GM21447 (cell line): ENCODE data around the gene TDRD12.
"Not testable (repeated sequence)": the region's sequence is repeated elsewhere in the genome, so short reads cannot be mapped to it uniquely, and the experiment has no call there.

Experiments
- ATAC-seq: cut with Tn5 transposase; IDR thresholded peaks from one replicate; pipeline ENCODE4 v1.9.1; 2021; ENCODE audit not compliant: unreplicated experiment

Gene TDRD12

DNA sequence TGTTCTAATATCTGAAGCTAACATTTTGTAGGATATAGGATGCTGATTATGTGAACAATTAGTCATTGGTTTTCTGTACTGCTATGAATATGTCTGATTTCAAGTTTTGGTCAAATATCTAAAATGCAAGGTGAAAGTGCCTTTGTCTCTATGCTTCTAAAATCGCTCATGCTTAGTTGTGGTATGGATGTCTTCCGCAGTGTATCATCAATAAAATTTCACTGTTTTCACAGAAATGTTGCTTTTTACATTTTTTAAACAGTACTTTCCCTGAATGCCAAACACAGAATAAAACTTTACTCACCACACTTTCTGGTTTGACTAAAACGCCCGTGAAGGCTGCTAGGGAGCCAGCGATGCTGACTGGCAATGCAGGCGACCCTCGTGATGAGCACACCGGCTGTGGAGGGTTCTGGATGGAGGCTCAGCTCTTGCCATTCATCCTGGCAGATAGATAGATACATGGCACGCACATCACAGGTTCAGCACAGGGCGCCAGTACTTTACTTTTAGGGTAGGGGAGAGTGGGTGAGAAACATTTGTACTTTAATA, 109.9 kb downstream of the TDRD12 start:
- ATAC-seq, result no peak

DNA sequence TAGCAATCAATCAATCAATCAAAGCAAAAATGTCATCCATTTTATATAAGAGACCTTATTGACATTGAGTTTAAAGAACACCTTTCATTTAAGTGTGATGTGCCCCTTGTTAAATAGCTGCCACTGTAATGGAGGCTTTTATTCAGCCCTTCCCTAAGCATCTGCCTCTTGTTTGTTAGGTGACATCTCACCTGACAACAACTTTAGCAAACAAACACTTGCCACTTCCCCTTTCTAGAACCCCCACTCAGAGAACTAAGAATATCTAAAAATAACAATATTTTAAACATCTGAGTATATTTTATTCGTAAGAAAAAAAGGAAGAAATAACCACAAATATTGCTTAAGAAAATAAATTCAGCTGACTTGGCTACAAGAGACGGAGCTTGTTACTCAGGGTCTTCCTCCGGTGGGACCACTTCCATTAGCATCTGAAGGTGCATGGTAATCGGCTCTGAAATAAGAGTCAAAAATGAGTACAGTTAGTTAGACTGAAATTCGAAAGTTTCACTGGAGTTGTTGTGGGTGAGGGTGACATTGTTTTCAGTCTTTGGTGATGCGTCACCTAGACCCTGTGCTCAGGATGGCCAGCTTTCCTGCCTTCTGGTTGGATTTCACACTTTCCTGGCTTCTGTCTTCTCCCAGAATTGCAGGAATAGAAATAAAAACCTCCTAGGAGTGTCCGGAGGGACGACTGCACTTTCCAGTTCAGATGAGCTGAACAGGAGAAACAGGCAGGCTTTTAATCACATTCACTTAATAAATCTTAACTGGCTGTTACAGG, 110.9 kb downstream of the TDRD12 start:
- ATAC-seq, result no peak

DNA sequence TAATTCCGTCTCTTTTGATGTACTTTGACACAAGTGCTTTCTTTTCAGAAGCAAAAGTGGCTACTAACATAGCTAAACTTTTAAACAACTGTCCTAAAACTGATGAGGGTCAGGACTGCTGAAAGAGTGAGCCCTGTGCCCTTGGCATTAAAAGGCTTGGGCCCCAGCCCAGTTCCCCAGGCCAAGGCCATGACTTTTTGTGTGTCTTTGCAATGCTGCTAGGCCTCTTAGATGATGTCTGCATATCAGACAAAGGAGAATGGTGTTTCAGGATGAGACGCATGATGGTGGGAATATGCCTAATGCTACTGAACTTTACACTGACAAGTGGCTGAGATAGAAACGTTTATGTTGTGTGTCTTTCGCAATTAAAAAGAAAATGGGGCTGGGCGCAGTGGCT, 112.0 kb downstream of the TDRD12 start:
- no peak for ATAC-seq

DNA sequence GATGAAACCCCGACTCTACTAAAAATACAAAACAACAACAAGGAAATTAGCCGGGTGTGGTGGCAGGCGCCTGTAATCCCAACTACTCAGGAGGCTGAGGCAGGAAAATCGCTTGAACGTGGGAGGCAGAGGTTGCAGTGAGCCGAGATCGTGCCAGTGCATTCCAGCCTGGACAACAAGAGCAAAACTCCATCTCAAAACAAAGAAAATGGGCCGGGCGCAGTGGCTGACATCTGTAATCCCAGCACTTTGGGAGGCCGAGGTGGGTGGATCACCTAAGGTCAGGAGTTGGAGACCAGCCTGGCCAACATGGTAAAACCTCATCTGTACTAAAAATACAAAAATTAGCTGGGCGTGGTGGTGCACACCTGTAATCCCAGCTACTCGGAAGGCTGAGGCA, 112.5 kb downstream of the TDRD12 start:
- ATAC-seq, result not testable (repeated sequence)

DNA sequence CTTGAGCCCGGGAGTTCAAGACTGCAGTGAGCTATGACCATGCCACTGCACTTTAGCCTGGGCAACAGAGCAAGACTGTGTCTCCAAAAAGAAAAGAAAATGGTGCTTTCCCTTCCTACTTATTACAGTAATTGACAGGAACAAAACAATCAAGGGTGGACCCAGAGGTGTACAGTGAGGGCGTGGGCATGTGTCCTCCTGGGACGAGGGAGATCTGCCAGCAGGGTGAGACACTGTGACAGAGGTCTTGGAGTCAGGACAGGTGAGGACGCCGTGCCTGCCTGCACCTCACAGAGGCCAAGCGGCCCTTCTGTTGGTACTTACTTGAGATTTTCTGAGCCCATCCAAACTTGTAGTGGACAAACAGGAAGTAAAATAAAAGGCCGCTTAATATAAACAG, 113.3 kb downstream of the TDRD12 start:
- ATAC-seq, result not testable (repeated sequence)

DNA sequence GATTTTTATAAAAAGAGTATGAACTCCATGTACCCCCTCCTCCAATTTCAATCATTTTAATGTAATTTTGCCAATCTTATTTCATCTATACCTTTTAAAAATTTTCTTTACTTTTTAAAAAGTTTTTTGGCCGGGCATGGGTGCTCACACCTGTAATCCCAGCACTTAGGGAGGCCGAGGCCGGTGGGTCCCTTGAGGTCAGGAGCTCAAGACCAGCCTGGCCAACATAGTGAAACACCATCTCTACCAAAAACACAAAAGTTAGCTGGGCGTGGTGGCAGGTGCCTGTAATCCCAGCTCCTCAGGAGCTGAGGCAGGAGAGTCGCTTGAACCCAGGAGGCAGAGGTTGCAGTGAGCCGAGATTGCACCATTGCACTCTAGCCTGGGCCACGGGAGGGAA, 113.8 kb downstream of the TDRD12 start:
- not testable (repeated sequence) for ATAC-seq

DNA sequence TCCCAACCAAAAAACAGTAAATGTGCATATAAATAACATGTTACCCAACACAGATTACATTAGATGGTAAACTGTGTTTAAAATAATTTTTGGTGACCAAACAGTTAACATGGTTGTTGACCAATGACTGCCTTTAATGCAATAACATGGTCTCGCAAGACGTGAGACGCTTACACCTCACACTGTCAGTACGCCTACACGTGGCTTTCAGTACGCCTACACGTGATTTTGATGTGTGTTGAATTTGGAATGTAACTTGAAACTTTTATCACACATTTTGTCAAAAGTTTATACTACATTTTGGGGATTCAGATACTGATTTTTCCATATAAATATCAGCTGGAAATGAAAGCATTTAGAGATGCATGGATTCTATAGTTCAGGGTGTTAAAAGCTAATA, 118.0 kb downstream of the TDRD12 start:
- ATAC-seq, result no peak

DNA sequence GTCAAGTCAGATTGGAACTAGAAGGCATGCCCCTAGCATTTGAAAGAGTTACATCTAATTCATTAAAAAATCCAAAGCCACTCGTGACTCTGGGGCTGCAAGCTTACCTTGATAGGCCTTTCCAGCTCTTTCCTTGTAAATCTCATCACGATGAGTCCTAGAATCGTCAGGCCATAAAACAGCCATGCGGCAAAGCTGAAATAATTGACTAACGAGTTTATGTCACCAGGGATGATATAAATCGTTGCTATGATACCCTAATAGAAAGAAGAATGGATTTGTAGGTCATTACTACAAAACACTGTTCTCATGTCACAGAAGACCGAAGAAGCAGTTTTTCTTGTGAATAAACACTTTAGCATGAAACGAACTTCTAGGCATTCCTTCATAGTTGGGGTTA, 122.5 kb downstream of the TDRD12 start:
- no peak for ATAC-seq

DNA sequence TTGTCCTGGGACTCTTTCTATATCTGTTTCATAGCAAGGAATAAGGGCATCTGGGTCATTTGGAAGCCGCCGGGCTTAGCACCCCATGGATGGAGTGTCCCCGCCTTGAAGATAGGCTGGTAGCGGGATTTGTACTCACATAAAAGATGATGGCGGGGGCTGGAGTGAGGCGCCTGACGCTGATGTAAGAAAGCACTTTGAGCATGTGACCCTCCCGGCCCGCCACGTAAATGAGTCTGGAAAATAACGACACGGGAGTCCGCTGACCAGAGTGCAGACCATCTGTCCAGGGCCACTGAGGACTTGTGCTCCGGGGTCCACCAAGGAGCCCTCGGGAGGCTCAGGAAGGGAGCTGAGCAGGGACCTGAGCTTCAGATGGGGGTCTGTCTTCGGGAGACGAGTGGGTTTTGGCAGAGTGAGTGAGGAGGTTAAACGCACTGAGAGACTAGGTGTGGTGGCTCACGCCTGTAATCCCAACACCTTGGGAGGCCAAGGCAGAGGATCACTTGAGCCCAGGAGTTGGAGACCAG, 124.2 kb downstream of the TDRD12 start:
- ATAC-seq, result no peak

DNA sequence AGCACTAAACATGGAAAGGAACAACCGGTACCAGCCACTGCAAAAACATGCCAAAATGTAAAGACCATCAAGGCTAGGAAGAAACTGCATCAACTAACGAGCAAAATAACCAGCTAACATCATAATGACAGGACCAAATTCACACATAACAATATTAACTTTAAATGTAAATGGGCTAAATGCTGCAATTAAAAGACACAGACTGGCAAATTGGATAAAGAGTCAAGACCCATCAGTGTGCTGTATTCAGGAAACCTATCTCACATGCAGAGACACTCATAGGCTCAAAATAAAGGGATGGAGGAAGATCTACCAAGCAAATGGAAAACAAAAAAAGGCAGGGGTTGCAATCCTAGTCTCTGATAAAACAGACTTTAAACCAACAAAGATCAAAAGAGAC, 128.5 kb downstream of the TDRD12 start:
- ATAC-seq, result not testable (repeated sequence)

DNA sequence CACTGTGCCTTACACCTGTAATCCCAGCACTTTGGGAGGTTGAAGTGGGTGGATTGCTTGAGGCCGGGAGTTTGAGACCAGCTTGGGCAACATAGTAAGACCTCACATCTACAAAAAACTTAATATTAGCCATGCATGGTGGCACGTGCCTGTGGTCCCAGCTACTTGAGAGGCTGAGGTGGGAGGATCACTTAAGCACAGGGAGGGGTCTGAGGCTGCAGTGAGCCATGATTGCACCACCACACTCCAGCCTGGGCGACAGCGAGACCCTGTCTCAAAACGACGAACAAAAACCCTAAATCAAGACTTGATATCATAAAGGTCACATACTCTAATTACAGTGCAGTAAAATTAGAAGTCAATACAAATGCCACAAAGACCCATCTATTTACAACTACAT, 132.6 kb downstream of the TDRD12 start:
- no peak for ATAC-seq

DNA sequence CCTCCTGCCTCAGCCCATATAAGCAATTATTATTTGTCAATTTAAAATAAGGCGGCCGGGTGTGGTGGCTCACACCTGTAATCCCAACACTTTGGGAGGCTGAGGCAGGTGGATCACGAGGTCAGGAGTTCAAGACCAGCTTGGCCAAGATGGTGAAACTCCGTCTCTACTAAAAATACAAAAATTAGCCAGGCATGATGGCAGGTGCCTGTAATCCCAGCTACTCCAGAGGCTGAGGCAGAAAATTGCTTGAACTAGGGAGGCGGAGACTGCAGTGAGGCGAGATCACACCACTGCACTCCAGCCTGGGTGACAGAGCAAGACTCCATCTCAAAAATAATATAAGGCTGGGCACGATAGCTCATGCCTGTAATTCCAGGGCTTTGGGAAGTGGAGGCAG, 137.3 kb downstream of the TDRD12 start:
- not testable (repeated sequence) for ATAC-seq

DNA sequence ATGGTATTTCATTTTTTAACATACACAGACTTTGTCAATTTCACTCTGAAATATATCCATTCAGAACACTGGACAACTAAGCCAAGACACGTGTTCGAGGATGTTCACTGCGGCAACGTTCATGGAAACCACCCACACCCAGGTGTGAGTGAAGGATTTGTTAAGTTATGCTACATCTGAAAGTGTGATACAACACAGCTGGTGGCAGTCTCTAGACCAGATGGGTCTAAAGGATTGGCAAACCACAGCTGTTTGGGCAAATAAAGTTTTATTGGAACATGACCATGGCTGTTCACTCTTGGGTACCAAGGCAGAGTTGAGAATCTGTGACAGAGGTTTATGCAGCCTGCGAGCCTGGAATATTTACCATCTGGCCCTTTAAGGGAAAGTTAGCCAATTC, 138.0 kb downstream of the TDRD12 start:
- ATAC-seq, result no peak

DNA sequence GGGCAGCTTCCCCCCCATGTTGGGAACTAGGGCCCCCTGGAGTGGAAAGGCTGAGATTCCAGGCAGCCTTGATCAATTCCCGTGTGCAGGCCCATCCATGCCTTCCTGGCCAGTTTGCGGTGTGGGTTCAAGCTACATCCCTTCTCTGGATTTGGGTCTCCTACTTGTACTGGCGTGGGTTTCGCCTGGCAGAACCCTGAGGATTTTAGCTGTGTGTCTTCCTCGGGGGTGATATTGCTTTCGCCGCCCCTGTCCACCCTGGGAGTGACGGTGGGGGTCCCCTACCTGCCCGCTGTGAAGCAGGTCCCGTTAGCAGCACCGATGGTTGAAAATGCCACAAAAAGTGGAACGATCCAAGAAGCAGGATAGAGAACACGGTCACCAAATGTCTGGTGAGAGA, 138.6 kb downstream of the TDRD12 start:
- ATAC-seq, result no peak

DNA sequence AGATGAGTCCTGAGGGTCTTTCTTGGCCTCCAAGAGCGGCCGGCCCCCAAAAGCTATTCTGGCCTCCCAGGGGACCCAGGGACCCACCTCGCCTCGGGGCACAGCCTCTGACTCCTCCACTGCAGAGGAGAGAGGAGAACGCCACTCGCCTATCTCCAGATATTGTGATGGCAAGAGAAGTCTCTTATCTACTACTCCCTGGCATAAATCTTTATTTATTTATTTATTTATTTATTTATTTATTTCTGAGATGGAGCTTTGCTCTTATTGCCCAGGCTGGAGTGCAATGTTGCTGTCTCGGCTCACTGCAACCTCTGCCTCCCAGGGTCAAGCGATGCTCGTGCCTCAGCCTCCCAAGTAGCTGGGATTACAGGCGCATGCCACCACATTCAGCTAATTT, 139.0 kb downstream of the TDRD12 start:
- ATAC-seq, result no peak

DNA sequence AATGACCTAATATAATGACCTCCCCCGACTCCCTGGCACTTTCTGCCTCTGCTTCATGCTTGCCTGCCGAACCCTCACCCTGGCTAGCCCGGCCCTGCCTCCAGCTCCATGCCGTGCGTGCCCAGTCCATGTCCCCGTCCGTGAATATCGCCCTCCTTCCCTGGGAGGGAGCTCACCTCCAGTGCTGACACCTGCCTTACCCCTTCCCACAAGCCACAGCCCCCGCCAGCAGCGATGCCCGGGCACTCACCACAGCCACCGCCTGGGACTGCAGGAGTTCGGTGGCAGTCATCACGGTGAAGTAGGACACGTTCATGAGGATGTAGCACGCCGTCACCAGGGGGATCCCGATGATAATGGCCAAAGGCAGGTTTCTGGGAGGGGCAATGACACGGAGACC, 140.0 kb downstream of the TDRD12 start:
- no peak for ATAC-seq

DNA sequence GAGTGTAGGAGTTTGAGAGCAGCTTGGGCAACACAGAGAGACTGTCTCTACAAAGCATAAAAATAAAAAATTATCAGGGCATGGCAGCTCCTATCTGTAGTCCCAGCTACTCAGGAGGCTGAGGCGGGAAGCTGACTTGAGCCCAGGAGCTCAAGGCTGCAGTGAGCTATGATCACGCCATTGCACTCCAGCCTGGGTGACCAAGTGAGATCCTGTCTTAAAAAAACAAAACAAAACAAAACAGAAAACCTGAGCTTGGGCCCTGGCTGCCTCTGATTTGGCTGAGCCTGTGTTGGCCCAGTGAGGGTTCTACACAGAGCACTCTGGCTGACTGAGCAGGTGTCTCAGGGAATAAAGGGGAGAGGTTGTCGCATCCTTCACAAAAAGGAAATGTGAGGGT, 142.0 kb downstream of the TDRD12 start:
- ATAC-seq, result no peak

DNA sequence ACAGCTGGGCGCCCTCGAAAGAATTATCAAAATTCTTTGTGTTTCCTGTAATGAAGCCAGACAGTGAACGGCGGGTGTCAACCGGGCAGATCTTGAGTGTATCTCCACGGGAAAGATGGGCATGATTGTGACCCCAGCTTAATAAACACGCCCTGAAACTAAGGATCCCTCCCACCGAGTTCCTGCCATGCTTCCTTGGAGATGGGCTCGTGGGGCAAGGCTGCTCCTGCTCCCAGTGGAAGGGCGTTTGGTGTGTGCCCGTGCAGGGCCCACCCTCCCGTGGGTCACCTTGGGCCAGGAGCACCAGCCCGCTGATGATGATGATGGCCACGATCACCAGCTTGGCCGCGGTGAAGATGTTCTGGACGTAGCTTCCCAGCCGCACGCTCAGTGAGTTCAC, 142.6 kb downstream of the TDRD12 start:
- ATAC-seq, result no peak

DNA sequence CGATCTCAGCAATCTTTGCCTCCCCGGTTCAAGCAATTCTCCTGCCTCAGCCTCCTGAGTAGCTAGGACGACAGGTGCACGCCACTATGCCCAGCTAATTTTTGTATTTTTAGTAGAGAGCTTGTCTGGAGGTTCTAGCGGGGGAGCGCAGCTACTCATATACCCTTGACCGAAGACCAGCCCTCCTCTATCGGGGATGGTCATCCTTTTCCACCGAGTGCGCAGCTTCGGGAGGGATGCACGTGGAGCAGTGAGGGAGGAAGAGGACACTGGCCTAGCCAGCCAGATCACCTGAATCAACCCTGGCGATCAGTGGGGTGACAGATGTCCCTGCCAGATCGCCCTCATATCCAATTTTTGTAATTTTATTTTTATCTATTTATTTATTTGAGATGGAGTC, 143.2 kb downstream of the TDRD12 start:
- ATAC-seq, result no peak

DNA sequence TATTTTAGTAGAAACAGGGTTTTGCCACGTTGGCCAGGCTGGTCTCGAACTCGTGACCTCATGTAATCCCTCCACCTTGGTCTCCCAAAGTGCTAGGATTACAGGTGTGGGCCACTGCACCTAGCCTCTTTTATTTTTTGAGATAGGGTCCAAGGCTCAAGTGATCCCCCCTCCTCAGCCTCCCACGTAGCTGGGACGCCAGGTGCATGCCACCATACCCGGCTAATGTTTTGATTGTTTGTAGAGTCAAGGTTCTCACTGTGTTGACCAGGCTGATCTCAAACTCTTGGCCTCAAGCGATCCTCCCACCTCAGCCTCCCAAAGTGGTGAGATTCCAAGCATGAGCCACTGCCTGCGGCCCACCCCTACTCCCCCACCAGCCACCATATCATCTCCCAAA, 143.7 kb downstream of the TDRD12 start:
- ATAC-seq, result no peak

DNA sequence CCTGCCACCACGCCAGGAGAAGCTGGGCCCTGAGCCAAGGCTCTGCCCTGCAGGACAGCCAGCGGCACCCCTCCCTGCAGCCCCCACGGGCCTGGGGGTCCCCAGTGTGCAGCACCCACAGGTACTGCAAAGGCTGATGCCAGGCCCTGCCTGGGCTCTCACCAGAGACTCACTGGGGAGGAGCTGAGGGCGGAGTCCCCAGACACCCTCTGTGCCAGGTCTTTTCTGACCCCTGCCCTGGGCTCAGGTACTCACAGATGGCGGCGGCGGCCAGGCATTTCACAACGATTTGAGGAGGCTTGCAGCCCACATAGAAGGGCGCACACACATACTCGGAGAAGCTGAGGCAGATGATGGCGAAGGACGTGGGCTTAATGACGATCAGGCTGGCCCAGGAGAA, 144.3 kb downstream of the TDRD12 start:
- ATAC-seq, result no peak

DNA sequence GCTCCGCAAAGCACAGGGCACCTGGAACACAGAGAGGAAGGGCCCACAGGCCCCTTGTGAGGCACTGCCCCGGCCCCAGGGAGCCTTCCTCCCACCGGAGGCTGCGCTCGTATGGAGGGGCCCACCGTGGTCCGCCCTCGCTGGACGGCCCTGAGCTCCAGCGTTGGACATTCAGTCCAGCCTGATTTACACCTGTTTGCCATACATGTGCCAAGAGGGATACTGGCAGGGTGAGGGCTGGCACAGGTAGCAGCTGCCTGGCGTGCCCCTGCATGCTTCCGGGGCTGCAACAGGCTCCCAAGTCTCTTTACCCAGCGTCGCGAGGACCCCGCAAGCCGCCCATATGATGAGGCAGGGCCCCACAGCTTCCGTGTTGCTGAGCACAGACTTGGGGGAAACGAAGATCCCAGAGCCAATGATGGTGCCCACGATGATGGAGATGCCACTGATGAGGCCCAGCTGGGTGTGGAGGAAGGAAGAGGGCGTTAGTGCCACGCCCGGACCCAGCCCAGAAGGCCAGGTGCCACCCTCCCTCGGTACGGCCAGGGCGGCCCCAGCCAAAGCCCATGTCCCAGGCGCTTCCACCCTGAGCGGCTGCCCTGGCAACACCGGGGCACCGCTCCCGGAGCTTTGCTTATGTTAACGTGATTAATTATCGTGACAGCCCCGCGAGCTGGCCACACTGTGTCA, 144.9 kb downstream of the TDRD12 start:
- no peak for ATAC-seq
